Vagina (tissue), 2 donors: Measurements from ENCODE around the gene FAM241A.

Experiments used
- CTCF ChIP-seq, 3 experiments: fragments of 450-650 bp in 2 of 3; fragments of 200-600 bp in 1 of 3; sonication (generic) in 1 of 3; IDR thresholded peaks; one replicate each; pipeline ENCODE4 v1.5.1; 2017 to 2019; ENCODE audit warnings: antibody characterized with exemption in 3 of 3, mild to moderate bottlenecking in 2 of 3, moderate library complexity in 2 of 3
- POLR2A ChIP-seq, 2 donors: fragments of 450-650 bp; IDR thresholded peaks; one replicate each; pipeline ENCODE4 v1.6.1; 2017; ENCODE audit warnings: antibody characterized with exemption in 2 of 2, mild to moderate bottlenecking in 2 of 2, moderate library complexity in 2 of 2

GRCh38 chr4:112098841-112099530 lies 46.3 kb upstream of the FAM241A start:
- TF ChIP-seq CTCF (IDR thresholded peaks at IDR 0.05): no peak
- TF ChIP-seq POLR2A (IDR thresholded peaks at IDR 0.05): no peak
